ENCODE results near the gene TNF. TPM values are rescaled to one million over a fixed set of nuclear protein-coding genes. Genes with fewer than 3 reads are reported as not detected.

TNF gene
- total and polyA plus RNA-seq, 2 of the 13 experiments (the other 11 are each of a cell fraction or from before 2014, with no cell fraction given): not detected

DNA sequence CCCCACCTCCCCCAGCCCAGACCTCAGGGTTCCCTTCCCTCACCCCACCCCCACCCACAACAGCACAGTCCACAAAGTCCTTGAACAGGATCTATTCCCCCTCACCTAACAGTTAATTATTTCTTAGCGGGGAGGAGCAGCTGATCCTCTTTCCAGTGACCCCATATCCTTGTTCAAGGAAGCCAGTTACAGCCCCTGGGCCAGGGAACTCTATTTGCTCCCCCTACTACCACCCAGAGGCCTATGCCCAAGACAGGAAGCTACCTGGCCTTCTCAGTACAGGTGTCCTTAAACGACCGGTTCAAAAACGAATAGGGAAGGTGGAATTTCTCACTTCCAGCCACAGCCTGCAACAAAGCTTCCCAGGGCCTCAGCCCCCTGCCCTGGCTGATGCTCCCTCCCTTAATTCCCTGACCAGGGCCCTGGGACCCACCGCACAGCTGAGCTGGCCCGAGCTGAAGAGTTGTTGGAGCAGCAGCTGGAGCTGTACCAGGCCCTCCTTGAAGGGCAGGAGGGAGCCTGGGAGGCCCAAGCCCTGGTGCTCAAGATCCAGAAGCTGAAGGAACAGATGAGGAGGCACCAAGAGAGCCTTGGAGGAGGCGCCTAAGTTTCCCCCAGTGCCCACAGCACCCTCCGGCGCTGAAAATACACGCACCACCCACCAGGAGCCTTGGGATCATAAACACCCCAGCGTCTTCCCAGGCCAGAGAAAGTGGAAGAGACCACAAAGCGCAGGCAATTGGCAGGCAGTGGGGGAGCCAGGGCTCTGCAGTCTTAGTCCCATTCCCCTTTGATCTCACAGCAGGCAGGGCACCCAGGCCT, 45.8 kb upstream of the TNF start (continued):
- TF ChIP-seq, protein P1, sequence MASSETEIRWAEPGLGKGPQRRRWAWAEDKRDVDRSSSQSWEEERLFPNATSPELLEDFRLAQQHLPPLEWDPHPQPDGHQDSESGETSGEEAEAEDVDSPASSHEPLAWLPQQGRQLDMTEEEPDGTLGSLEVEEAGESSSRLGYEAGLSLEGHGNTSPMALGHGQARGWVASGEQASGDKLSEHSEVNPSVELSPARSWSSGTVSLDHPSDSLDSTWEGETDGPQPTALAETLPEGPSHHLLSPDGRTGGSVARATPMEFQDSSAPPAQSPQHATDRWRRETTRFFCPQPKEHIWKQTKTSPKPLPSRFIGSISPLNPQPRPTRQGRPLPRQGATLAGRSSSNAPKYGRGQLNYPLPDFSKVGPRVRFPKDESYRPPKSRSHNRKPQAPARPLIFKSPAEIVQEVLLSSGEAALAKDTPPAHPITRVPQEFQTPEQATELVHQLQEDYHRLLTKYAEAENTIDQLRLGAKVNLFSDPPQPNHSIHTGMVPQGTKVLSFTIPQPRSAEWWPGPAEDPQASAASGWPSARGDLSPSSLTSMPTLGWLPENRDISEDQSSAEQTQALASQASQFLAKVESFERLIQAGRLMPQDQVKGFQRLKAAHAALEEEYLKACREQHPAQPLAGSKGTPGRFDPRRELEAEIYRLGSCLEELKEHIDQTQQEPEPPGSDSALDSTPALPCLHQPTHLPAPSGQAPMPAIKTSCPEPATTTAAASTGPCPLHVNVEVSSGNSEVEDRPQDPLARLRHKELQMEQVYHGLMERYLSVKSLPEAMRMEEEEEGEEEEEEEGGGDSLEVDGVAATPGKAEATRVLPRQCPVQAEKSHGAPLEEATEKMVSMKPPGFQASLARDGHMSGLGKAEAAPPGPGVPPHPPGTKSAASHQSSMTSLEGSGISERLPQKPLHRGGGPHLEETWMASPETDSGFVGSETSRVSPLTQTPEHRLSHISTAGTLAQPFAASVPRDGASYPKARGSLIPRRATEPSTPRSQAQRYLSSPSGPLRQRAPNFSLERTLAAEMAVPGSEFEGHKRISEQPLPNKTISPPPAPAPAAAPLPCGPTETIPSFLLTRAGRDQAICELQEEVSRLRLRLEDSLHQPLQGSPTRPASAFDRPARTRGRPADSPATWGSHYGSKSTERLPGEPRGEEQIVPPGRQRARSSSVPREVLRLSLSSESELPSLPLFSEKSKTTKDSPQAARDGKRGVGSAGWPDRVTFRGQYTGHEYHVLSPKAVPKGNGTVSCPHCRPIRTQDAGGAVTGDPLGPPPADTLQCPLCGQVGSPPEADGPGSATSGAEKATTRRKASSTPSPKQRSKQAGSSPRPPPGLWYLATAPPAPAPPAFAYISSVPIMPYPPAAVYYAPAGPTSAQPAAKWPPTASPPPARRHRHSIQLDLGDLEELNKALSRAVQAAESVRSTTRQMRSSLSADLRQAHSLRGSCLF (CRISPR knock-in tag; IDR thresholded peaks at IDR 0.05; ENCODE audit: borderline replicate concordance): 0 out of 2 replicates have a peak, but pooled peaks have one; percentile 60
- no peak for TF ChIP-seq YY1 (IDR thresholded peaks at IDR 0.05; ENCODE audit: insufficient read depth, insufficient replicate concordance, low read depth, low read length)

DNA sequence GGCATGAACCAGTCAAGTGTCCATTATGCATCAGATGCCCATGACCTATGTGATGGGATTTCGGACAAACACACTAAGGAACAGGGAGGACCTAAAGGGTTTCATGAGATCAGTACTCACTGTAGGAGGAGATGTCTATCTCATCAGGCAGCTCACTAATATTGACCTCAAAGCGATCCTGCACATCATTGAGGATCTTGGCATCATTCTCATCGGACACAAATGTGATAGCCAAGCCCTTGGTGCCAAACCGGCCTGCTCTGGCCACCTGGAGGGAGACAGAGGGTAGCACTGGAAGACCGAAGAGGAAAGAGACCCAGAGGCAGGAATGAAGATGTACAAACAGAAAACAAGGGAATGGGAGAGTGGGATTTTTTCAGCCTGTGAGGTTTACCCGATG, 44.7 kb upstream of the TNF start:
- no TSS peak for BruUV-seq (replicated peaks)
- DNase-seq (ENCODE audit: low spot score) (no peak), ATAC-seq (no peak), FAIRE-seq (no peak)
- no peak overlapping the region for H3K27ac ChIP-seq (ENCODE audit: extremely low read length, insufficient read depth, low read length)
- no peak overlapping the region for H3K4me2 ChIP-seq (ENCODE audit: low read depth, low read length)
- in situ Hi-C loops (cut with HindIII; ENCODE audit: extremely low pct_ligation_motif_present, low pct_unique_long_range_greater_than_20kb): no loop called here
- 97% methylated on average over 5 of the region's 6 CpGs for WGBS (ENCODE audit: low lambda C conversion rate)
- CTCF ChIA-PET (ENCODE audit: low intra/inter-chr PET ratio, low total read pairs): no interaction called here
- POLR2A ChIA-PET: interaction anchor here (8.3 kb wide), 1 partner anchor 11 kb away, joined by 123 read pairs; the partner anchor contains the start of gene DDX39B
- peaks cover 80% of the 10 kb centered on the region for H3K4me1 ChIP-seq (ENCODE audit: insufficient read depth, low read length)
- H3K9me3 ChIP-seq (ENCODE audit: low read length): no peaks in the 10 kb centered on the region
- H3K9ac ChIP-seq (ENCODE audit: insufficient read depth, low read depth, low read length): no peak overlapping the region
- peaks cover 42% of the 10 kb centered on the region for H4K20me1 ChIP-seq (ENCODE audit: insufficient read depth, low read length)
- intact Hi-C loops (cut with micrococcal nuclease; ENCODE audit: unreplicated experiment): no loop called here
- no peak overlapping the region for H3K4me3 ChIP-seq (replicated peaks in 1 of 3; ENCODE audit: insufficient read depth in 1 of 3, low read depth in 2 of 3, low read length in 3 of 3)
- H3K36me3 ChIP-seq (replicated peaks in 1 of 2; ENCODE audit: control insufficient read depth in 1 of 2, insufficient read depth in 2 of 2, low read length in 2 of 2): peaks cover 33 to 59% of the 10 kb centered on the region in 2 experiments
- TF ChIP-seq MAFF (IDR thresholded peaks at IDR 0.05; ENCODE audit: low read depth, low read length): no peak
- TF ChIP-seq POLR2A (IDR thresholded peaks at IDR 0.05; ENCODE audit: insufficient read depth in 1 of 2, low read depth in 2 of 2, low read length in 2 of 2): peak in 1 of 2 experiments; percentile 10; a peak in 1 of 4 replicates
- TF ChIP-seq ETV5 (CRISPR knock-in tag; IDR thresholded peaks at IDR 0.05; ENCODE audit: borderline replicate concordance): no peak
- peak; percentile 38; the same call in 1 of the 2 replicates for TF ChIP-seq POLR2AphosphoS5 (IDR thresholded peaks at IDR 0.05; ENCODE audit: low read depth, low read length)
- 0 out of 2 replicates have a peak, but pooled peaks have one; percentile 33 for TF ChIP-seq SSRP1 (CRISPR knock-in tag; IDR thresholded peaks at IDR 0.05)
- TF ChIP-seq POLR2AphosphoS2 (IDR thresholded peaks at IDR 0.05; ENCODE audit: low read depth, low read length): 0 out of 2 replicates have a peak, but pooled peaks have one; percentile 51
- no peak for TF ChIP-seq SOX13 (IDR thresholded peaks at IDR 0.05)
- no peak for TF ChIP-seq SOX13 (CRISPR knock-in tag; conservative IDR thresholded peaks at IDR 0.05 in 1 of 2, IDR thresholded peaks at IDR 0.05 in 1 of 2)
- H3K27me3 ChIP-seq (ENCODE audit: control insufficient read depth in 1 of 2, insufficient read depth in 2 of 2, low read length in 2 of 2): no peaks in the 10 kb centered on the region
- H2AFZ ChIP-seq (ENCODE audit: low read length): no peak overlapping the region
- H3K79me2 ChIP-seq (ENCODE audit: insufficient read depth, low read length): peaks cover 5% of the 10 kb centered on the region
